Measurements from ENCODE around the gene OPRL1. TPM values are rescaled to one million over a fixed set of nuclear protein-coding genes. Genes with fewer than 3 reads are reported as not detected.

OPRL1 gene
- total RNA-seq, 4 donors from 2014 or later = 0.34 to 0.91 (median 0.76) TPM; not detected in 1

- intact Hi-C loops (cut with DNase I) = no loop called here
Observed at GRCh38 chr20:64047046-64047389, 32.9 kb upstream of the OPRL1 start.

GRCh38 chr20:64047968-64048401 lies 31.9 kb upstream of the OPRL1 start:
- peak overlapping the region; percentile 23 to 63 (median 42) for H3K4me3 ChIP-seq
- H3K27me3 ChIP-seq = peaks cover 7 to 91% (median 15%) of the 10 kb centered on the region in 4 donors

More at GRCh38 chr20:64047046-64047389, 32.9 kb upstream of the OPRL1 start:
- TF ChIP-seq CTCF (IDR thresholded peaks at IDR 0.05) = no peak
- no peak for TF ChIP-seq POLR2A (IDR thresholded peaks at IDR 0.05)
- Histone ChIP-seq H3K36me3 (no peaks in the 10 kb centered on the region), H3K4me1 (peaks cover 19 to 72% (median 33%) of the 10 kb centered on the region in 3 donors), H3K27me3 (peaks cover 7 to 89% (median 15%) of the 10 kb centered on the region in 4 donors), H3K9me3 (no peaks in the 10 kb centered on the region), H3K4me3 (peak overlapping the region; percentile 23 to 63 (median 42)), H3K27ac (peak overlapping the region in 3 of 4 donors; percentile 34 to 81 (median 39))
- 60 to 70% methylated on average over 8 of the region's 8 CpGs for WGBS, 2 donors
- DNase-seq = no peak

GRCh38 chr20:64048402-64049044 lies 31.4 kb upstream of the OPRL1 start:
- TF ChIP-seq CTCF (IDR thresholded peaks at IDR 0.05) = no peak
- TF ChIP-seq POLR2A (IDR thresholded peaks at IDR 0.05) = no peak
- 8% methylated on average over 38 of the region's 101 CpGs; no CpG with 5 or more reads in 1 of the 2 donors for WGBS, 2 donors

More at GRCh38 chr20:64047968-64048401, 31.9 kb upstream of the OPRL1 start:
- no peak for TF ChIP-seq CTCF (IDR thresholded peaks at IDR 0.05)
- no peak for TF ChIP-seq POLR2A (IDR thresholded peaks at IDR 0.05)
- no peaks in the 10 kb centered on the region for H3K9me3 ChIP-seq
- no peaks in the 10 kb centered on the region for H3K36me3 ChIP-seq
- peaks cover 19 to 76% (median 30%) of the 10 kb centered on the region in 3 donors for H3K4me1 ChIP-seq
- peak overlapping the region in 3 of 4 donors; percentile 34 to 82 (median 81) for H3K27ac ChIP-seq
- no peak for DNase-seq
- WGBS, 2 donors = 31 to 49% methylated on average over 4 to 22 of the region's 49 CpGs
- intact Hi-C loops (cut with DNase I) = no loop called here

GRCh38 chr20:64049060-64049877 lies 30.6 kb upstream of the OPRL1 start, which contains the start of gene SOX18:
TSS of gene SOX18 (minus strand) at chr20:64049639. CDS start at chr20:64049516, 123 bp downstream.
- intact Hi-C loops (cut with DNase I) = no loop called here
- Histone ChIP-seq H3K27me3 (peaks cover 7 to 99% (median 15%) of the 10 kb centered on the region in 4 donors), H3K4me1 (peaks cover 28 to 80% (median 42%) of the 10 kb centered on the region in 3 donors), H3K4me3 (peak within 1 kb of the TSS; percentile 23 to 63 (median 42)), H3K36me3 (no peaks in the 10 kb centered on the region), H3K9me3 (no peaks in the 10 kb centered on the region), H3K27ac (peak within 1 kb of the TSS; percentile 56 to 82 (median 72))
- WGBS, 2 donors = 0% methylated on average over 2 of the region's 111 CpGs; no CpG with 5 or more reads in 1 of the 2 donors
- TF ChIP-seq POLR2A (IDR thresholded peaks at IDR 0.05) (peak in 1 of 4 donors; percentile 27), CTCF (IDR thresholded peaks at IDR 0.05) (no peak)
- DNase-seq = no peak

More at GRCh38 chr20:64048402-64049044, 31.4 kb upstream of the OPRL1 start:
- DNase-seq = no peak
- peaks cover 7 to 92% (median 15%) of the 10 kb centered on the region in 4 donors for H3K27me3 ChIP-seq
- H3K36me3 ChIP-seq = no peaks in the 10 kb centered on the region
- peaks cover 24 to 80% (median 35%) of the 10 kb centered on the region in 3 donors for H3K4me1 ChIP-seq
- intact Hi-C loops (cut with DNase I) = no loop called here
- peak overlapping the region; percentile 23 to 63 (median 42) for H3K4me3 ChIP-seq
- peak overlapping the region in 3 of 4 donors; percentile 12 to 82 (median 81) for H3K27ac ChIP-seq
- no peaks in the 10 kb centered on the region for H3K9me3 ChIP-seq

Data from esophagus squamous epithelium (tissue), 5 donors.